Measurements from ENCODE around the gene WDR77.

WDR77 gene

DNA sequence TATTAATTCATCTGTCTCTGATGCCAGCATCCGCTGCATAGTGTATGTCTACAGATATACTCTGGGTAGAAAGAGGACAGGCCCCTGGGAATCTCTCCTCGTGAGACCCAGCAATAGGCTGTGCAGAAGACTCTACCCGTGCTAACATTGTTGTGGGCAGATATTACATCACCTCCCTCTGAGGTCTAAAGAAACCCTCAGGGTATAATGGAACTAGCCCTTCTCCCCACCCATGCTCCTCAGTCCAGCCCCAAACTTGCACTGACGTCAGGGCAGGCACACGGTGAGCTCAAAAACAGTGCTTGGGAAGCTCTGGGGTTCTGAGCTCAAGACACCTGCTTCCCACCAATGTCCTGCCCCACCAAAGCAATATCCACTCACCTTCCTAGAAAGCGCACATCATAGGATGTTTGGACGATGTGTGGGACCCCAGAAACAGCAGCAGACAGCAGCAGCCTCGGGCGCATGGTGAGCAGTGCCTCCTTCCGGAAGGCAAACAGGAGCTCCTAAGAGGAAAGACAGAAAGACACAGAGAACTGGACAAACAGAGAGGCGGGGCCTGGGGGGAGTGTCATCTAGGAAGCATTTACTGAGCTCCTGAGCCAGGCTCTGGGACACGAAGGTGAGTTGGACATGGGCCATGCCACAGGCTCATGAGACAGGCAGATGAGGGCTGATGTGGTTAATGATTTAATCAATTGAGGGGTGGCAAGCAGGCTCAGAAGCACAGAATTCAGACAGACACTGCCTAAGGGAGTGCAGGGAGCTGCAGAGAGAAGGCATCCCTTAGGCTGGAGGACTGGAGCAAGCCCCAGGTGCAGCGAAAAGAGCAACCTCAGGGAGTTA is 26.3 kb downstream of the WDR77 start:
- TF ChIP-seq MAX (IDR thresholded peaks at IDR 0.05) (no peak), FOXM1 (IDR thresholded peaks at IDR 0.05; ENCODE audit: borderline replicate concordance, low read depth) (no peak), CEBPB (IDR thresholded peaks at IDR 0.05) (no peak), CREB1 (IDR thresholded peaks at IDR 0.05; ENCODE audit: low read depth) (no peak), TAF1 (IDR thresholded peaks at IDR 0.05; ENCODE audit: low read depth) (no peak), YY1 (IDR thresholded peaks at IDR 0.05; ENCODE audit: low read depth) (no peak), RAD21 (IDR thresholded peaks at IDR 0.05; ENCODE audit: low read depth) (no peak), ZBTB7A (IDR thresholded peaks at IDR 0.05; ENCODE audit: low read depth) (no peak), TCF12 (IDR thresholded peaks at IDR 0.05; ENCODE audit: low read depth) (no peak), NFIC (IDR thresholded peaks at IDR 0.05) (no peak), EGR1 (IDR thresholded peaks at IDR 0.05) (no peak), EP300 (IDR thresholded peaks at IDR 0.05; ENCODE audit: borderline replicate concordance) (no peak), TEAD4 (IDR thresholded peaks at IDR 0.05) (no peak)
- TF ChIP-seq, protein P1, sequence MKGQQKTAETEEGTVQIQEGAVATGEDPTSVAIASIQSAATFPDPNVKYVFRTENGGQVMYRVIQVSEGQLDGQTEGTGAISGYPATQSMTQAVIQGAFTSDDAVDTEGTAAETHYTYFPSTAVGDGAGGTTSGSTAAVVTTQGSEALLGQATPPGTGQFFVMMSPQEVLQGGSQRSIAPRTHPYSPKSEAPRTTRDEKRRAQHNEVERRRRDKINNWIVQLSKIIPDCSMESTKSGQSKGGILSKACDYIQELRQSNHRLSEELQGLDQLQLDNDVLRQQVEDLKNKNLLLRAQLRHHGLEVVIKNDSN (IDR thresholded peaks at IDR 0.05): no peak
- TF ChIP-seq, protein P2, sequence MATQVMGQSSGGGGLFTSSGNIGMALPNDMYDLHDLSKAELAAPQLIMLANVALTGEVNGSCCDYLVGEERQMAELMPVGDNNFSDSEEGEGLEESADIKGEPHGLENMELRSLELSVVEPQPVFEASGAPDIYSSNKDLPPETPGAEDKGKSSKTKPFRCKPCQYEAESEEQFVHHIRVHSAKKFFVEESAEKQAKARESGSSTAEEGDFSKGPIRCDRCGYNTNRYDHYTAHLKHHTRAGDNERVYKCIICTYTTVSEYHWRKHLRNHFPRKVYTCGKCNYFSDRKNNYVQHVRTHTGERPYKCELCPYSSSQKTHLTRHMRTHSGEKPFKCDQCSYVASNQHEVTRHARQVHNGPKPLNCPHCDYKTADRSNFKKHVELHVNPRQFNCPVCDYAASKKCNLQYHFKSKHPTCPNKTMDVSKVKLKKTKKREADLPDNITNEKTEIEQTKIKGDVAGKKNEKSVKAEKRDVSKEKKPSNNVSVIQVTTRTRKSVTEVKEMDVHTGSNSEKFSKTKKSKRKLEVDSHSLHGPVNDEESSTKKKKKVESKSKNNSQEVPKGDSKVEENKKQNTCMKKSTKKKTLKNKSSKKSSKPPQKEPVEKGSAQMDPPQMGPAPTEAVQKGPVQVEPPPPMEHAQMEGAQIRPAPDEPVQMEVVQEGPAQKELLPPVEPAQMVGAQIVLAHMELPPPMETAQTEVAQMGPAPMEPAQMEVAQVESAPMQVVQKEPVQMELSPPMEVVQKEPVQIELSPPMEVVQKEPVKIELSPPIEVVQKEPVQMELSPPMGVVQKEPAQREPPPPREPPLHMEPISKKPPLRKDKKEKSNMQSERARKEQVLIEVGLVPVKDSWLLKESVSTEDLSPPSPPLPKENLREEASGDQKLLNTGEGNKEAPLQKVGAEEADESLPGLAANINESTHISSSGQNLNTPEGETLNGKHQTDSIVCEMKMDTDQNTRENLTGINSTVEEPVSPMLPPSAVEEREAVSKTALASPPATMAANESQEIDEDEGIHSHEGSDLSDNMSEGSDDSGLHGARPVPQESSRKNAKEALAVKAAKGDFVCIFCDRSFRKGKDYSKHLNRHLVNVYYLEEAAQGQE (IDR thresholded peaks at IDR 0.05; ENCODE audit: low read depth): no peak

DNA sequence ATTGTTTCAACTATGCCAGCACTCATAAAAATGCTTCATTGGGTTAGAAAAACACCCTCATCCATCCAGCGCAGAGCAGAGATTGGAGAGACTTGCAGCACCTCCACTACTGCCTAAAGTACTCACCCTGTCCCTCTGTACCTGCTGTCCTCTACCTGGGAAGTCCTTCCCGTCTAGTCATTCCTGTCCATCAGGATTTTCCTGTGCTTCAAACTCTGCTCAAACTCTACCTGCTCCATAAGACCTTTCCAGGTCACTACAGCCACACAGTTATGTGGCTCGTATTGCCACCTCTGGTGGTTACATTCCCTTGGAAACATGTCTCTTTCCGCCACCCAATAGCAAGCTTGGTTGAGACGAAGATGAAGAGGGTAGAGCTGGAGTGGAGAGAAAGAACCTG is 28.7 kb downstream of the WDR77 start:
- TF ChIP-seq ZBTB7A (IDR thresholded peaks at IDR 0.05; ENCODE audit: low read depth) (no peak), RAD21 (IDR thresholded peaks at IDR 0.05; ENCODE audit: low read depth) (no peak), NFIC (IDR thresholded peaks at IDR 0.05) (no peak), TAF1 (IDR thresholded peaks at IDR 0.05; ENCODE audit: low read depth) (no peak), EP300 (IDR thresholded peaks at IDR 0.05; ENCODE audit: borderline replicate concordance) (no peak), MAX (IDR thresholded peaks at IDR 0.05) (no peak), CEBPB (IDR thresholded peaks at IDR 0.05) (no peak), FOXM1 (IDR thresholded peaks at IDR 0.05; ENCODE audit: borderline replicate concordance, low read depth) (no peak), EGR1 (IDR thresholded peaks at IDR 0.05) (no peak), CREB1 (IDR thresholded peaks at IDR 0.05; ENCODE audit: low read depth) (no peak), YY1 (IDR thresholded peaks at IDR 0.05; ENCODE audit: low read depth) (no peak), TCF12 (IDR thresholded peaks at IDR 0.05; ENCODE audit: low read depth) (no peak), TEAD4 (IDR thresholded peaks at IDR 0.05) (no peak)
- TF ChIP-seq, protein P1 (IDR thresholded peaks at IDR 0.05): no peak
- TF ChIP-seq, protein P2 (IDR thresholded peaks at IDR 0.05; ENCODE audit: low read depth): no peak

- no peak for TF ChIP-seq CREB1 (IDR thresholded peaks at IDR 0.05; ENCODE audit: low read depth)
- no peak for TF ChIP-seq YY1 (IDR thresholded peaks at IDR 0.05; ENCODE audit: low read depth)
- TF ChIP-seq, protein P2 (IDR thresholded peaks at IDR 0.05; ENCODE audit: low read depth): no peak
- TF ChIP-seq EGR1 (IDR thresholded peaks at IDR 0.05): no peak
- no peak for TF ChIP-seq RAD21 (IDR thresholded peaks at IDR 0.05; ENCODE audit: low read depth)
- no peak for TF ChIP-seq MAX (IDR thresholded peaks at IDR 0.05)
- no peak for TF ChIP-seq FOXM1 (IDR thresholded peaks at IDR 0.05; ENCODE audit: borderline replicate concordance, low read depth)
- no peak for TF ChIP-seq TAF1 (IDR thresholded peaks at IDR 0.05; ENCODE audit: low read depth)
- TF ChIP-seq NFIC (IDR thresholded peaks at IDR 0.05): no peak
- TF ChIP-seq ZBTB7A (IDR thresholded peaks at IDR 0.05; ENCODE audit: low read depth): no peak
- TF ChIP-seq, protein P1 (IDR thresholded peaks at IDR 0.05): no peak
- no peak for TF ChIP-seq EP300 (IDR thresholded peaks at IDR 0.05; ENCODE audit: borderline replicate concordance)
- TF ChIP-seq TEAD4 (IDR thresholded peaks at IDR 0.05): no peak
- TF ChIP-seq TCF12 (IDR thresholded peaks at IDR 0.05; ENCODE audit: low read depth): no peak
- TF ChIP-seq CEBPB (IDR thresholded peaks at IDR 0.05): no peak
Observed at GRCh38 chr1:111419037-111419436, 30.0 kb downstream of the WDR77 start.
